ENCODE results near the gene NME5. TPM values are rescaled to one million over a fixed set of nuclear protein-coding genes. Genes with fewer than 3 reads are reported as not detected.

NME5 gene
- total and polyA plus RNA-seq, 2 of the 13 experiments (the other 11 are each of a cell fraction or from before 2014, with no cell fraction given): 0.18 TPM; not detected in 1

DNA sequence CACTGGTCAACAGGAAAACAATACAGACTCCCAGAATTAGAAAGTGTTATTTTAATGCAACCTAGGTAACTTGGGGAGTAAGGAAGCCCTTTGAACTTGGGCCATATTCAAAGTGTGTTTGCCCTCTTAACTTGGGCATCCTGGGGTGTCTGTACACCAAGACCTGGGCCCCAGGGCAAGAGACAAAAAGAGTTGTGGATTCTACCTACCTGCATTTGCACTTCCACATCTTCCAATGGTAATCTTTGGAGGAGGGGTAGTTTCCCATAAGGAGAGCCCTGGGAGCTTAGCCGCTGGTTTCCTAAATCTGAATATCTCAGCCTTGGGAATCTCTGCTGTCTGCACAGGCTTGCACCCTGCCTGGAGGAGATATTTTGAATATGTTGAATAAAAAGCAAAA is 46.9 kb downstream of the NME5 start:
- Histone ChIP-seq H3K36me3 (replicated peaks in 1 of 2; ENCODE audit: control insufficient read depth in 1 of 2, insufficient read depth in 2 of 2, low read length in 2 of 2) (no peaks in the 10 kb centered on the region), H3K27me3 (ENCODE audit: control insufficient read depth in 1 of 2, insufficient read depth in 2 of 2, low read length in 2 of 2) (no peaks in the 10 kb centered on the region), H3K4me2 (ENCODE audit: low read depth, low read length) (no peak overlapping the region), H3K4me1 (ENCODE audit: insufficient read depth, low read length) (peaks cover 54% of the 10 kb centered on the region), H3K9me3 (ENCODE audit: low read length) (no peaks in the 10 kb centered on the region), H4K20me1 (ENCODE audit: insufficient read depth, low read length) (no peaks in the 10 kb centered on the region), H3K27ac (ENCODE audit: extremely low read length, insufficient read depth, low read length) (no peak overlapping the region), H3K79me2 (ENCODE audit: insufficient read depth, low read length) (no peaks in the 10 kb centered on the region), H3K4me3 (replicated peaks in 1 of 3; ENCODE audit: insufficient read depth in 1 of 3, low read depth in 2 of 3, low read length in 3 of 3) (no peak overlapping the region), H3K9ac (ENCODE audit: insufficient read depth, low read depth, low read length) (no peak overlapping the region), H2AFZ (ENCODE audit: low read length) (no peak overlapping the region)
- in situ Hi-C loops (cut with HindIII; ENCODE audit: extremely low pct_ligation_motif_present, low pct_unique_long_range_greater_than_20kb): no loop called here
- ChIA-PET POLR2A (no interaction called here), CTCF (ENCODE audit: low intra/inter-chr PET ratio, low total read pairs) (no interaction called here)
- BruUV-seq (replicated peaks): no TSS peak
- TF ChIP-seq, protein P1, sequence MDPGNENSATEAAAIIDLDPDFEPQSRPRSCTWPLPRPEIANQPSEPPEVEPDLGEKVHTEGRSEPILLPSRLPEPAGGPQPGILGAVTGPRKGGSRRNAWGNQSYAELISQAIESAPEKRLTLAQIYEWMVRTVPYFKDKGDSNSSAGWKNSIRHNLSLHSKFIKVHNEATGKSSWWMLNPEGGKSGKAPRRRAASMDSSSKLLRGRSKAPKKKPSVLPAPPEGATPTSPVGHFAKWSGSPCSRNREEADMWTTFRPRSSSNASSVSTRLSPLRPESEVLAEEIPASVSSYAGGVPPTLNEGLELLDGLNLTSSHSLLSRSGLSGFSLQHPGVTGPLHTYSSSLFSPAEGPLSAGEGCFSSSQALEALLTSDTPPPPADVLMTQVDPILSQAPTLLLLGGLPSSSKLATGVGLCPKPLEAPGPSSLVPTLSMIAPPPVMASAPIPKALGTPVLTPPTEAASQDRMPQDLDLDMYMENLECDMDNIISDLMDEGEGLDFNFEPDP (CRISPR knock-in tag; conservative IDR thresholded peaks at IDR 0.05): no peak
- TF ChIP-seq ZNF432 (CRISPR knock-in tag; IDR thresholded peaks at IDR 0.05; ENCODE audit: borderline replicate concordance): no peak
- TF ChIP-seq FOXP1 (IDR thresholded peaks at IDR 0.05): no peak
- no peak for TF ChIP-seq FOXP1 (CRISPR knock-in tag; IDR thresholded peaks at IDR 0.05)
- no peak for TF ChIP-seq FOXO1 (CRISPR knock-in tag; IDR thresholded peaks at IDR 0.05)
- TF ChIP-seq GPN1 (CRISPR knock-in tag; IDR thresholded peaks at IDR 0.05; ENCODE audit: borderline replicate concordance): no peak
- TF ChIP-seq, protein P2, sequence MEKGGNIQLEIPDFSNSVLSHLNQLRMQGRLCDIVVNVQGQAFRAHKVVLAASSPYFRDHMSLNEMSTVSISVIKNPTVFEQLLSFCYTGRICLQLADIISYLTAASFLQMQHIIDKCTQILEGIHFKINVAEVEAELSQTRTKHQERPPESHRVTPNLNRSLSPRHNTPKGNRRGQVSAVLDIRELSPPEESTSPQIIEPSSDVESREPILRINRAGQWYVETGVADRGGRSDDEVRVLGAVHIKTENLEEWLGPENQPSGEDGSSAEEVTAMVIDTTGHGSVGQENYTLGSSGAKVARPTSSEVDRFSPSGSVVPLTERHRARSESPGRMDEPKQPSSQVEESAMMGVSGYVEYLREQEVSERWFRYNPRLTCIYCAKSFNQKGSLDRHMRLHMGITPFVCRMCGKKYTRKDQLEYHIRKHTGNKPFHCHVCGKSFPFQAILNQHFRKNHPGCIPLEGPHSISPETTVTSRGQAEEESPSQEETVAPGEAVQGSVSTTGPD (CRISPR knock-in tag; IDR thresholded peaks at IDR 0.05): no peak
- no peak for TF ChIP-seq CCDC6 (CRISPR knock-in tag; IDR thresholded peaks at IDR 0.05)
- TF ChIP-seq, protein P3, sequence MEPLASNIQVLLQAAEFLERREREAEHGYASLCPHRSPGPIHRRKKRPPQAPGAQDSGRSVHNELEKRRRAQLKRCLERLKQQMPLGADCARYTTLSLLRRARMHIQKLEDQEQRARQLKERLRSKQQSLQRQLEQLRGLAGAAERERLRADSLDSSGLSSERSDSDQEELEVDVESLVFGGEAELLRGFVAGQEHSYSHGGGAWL (CRISPR knock-in tag; IDR thresholded peaks at IDR 0.05): no peak
- no peak for TF ChIP-seq KDM6A (CRISPR knock-in tag; IDR thresholded peaks at IDR 0.05; ENCODE audit: low read depth)
- TF ChIP-seq, protein P4, sequence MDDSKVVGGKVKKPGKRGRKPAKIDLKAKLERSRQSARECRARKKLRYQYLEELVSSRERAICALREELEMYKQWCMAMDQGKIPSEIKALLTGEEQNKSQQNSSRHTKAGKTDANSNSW (CRISPR knock-in tag; IDR thresholded peaks at IDR 0.05; ENCODE audit: borderline replicate concordance): no peak
- TF ChIP-seq TSC22D2 (CRISPR knock-in tag; IDR thresholded peaks at IDR 0.05; ENCODE audit: borderline replicate concordance): no peak
- TF ChIP-seq ZMYM2 (CRISPR knock-in tag; IDR thresholded peaks at IDR 0.05): no peak
- ATAC-seq (no peak), FAIRE-seq (no peak), DNase-seq (ENCODE audit: low spot score) (no peak)
- 88% methylated on average over 1 of the region's 1 CpG for WGBS (ENCODE audit: low lambda C conversion rate)
- intact Hi-C loops (cut with micrococcal nuclease; ENCODE audit: unreplicated experiment): no loop called here
